Measurements from ENCODE around the gene CHKB.

- TF ChIP-seq CTCF (IDR thresholded peaks at IDR 0.05; ENCODE audit: low read length) = no peak
- no peak for TF ChIP-seq EZH2 (IDR thresholded peaks at IDR 0.05; ENCODE audit: borderline replicate concordance, low read length)
Observed at GRCh38 chr22:50577987-50578775, 4.5 kb downstream of the CHKB start, which contains the start of gene CPT1B.
